GM23338 (cell line): ENCODE results near the gene METRNL. TPM values are rescaled to one million over a fixed set of nuclear protein-coding genes. Genes with fewer than 3 reads are reported as not detected.

ENCODE experiments used
- polyA plus RNA-seq: library from polyadenylated mRNA; unstranded; fragments of >200 nt; fragmentation: Nextera tagmentation; extraction: Ambion mirVana; gene quantifications from 2 replicates; pipeline ENCODE4 v1.2.1, GENCODE V29; 2016
- total RNA-seq: library from RNA; depleted of rRNA; stranded (reverse); fragments of >200 nt; shearing (Covaris generic); gene quantifications from 2 replicates; pipeline ENCODE4 v1.2.3, GENCODE V29; 2014; rRNA removed

The METRNL gene
- total and polyA plus RNA-seq, 2 experiments from 2014 or later, result 12.2 to 20.2 TPM

Other genes starting within 250 kb of the METRNL start
- 0.17 TPM in 1 of 2 replicates, not detected in the other for gene ZNF750, start 239.6 kb upstream of the METRNL start, total RNA-seq
- gene ZNF750, start 239.6 kb upstream of the METRNL start, polyA plus RNA-seq, result 0.13 and 0.19 TPM in 2 replicates